ENCODE results near the gene RRAGA. TPM values are rescaled to one million over a fixed set of nuclear protein-coding genes. Genes with fewer than 3 reads are reported as not detected.
"Not testable (repeated sequence)": the region's sequence is repeated elsewhere in the genome, so short reads cannot be mapped to it uniquely, and the experiment has no call there.

Gene RRAGA
- total RNA-seq, 1 donor from 2014 or later = 90.5 TPM

DNA sequence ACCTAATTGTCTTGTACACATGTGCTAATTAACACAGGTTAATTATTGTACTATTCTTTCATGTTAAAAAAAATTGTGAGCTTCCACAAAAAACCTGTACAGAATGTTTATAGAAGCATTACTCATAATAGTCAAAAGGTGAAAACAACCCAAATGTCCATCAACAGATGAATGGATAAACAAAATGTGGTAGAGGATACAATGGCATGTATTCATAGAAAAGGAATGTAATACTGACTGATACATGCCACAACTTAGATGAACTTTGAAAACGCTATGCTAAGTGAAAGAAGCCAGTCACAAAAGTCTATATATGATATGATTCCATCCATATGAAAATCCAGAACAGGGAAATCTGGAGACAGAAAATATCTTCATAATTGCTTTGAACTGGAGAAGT, 25.6 kb downstream of the RRAGA start:
- DNase-seq (ENCODE audit: low spot score) = no peak

DNA sequence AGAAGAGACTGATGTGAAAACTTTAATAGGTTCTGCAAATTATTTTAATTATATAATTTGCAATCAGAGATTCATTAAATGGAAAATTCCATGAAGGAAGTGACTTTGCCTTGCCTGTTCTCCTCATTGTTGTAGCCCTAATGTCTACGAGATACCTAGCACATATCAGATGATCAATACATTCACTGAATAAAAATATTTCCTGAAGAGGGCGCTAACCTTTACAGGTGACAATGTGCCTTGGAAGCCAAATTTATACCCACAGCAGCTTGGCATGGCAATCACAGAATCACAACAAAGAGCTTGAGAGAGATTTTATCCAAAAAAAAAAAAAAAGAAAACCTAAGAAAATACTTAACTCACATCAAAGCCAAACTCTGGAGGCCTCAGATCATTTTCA, 36.1 kb downstream of the RRAGA start:
- no peak for DNase-seq (ENCODE audit: low spot score)

DNA sequence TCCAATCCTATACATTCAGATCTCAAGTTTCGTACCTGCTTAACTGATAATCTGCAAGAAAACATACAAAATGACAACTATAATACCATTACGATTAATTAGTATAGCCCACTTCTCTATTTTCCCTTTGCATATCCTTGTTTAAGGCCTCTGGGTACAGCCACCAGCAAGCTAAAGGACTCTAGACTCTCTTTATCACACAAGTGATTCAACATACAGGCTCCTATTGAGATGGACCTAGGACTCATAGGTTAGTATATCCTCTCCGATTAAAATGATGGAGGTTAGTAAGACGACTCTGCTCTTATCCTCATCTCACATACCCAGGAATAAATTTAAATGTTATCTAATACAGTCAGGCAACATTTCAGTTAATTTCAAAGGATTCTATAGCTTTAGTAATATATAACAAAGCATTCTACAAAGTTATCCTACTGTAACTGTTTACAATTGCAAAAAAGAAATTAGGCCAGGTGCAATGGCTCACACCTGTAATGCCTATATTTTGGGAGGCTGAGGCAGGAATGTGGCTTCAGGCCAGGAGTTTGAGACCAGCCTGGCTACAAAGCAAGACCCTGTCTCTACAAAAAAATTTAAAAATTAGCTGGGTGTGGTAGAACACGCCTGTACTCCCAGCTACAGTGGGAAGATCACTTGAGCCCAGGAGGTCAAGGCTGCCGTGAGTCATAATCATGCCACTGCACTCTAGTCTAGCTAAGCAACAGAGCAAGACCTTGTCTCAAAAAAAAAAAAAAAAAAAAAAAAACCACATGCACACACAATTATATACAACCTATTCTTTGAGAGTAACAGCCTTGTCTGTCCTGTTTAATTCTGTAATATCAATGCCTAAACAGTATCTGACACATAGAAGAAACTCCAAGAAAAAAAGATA, 38.1 kb downstream of the RRAGA start:
- DNase-seq (ENCODE audit: low spot score) = no peak

DNA sequence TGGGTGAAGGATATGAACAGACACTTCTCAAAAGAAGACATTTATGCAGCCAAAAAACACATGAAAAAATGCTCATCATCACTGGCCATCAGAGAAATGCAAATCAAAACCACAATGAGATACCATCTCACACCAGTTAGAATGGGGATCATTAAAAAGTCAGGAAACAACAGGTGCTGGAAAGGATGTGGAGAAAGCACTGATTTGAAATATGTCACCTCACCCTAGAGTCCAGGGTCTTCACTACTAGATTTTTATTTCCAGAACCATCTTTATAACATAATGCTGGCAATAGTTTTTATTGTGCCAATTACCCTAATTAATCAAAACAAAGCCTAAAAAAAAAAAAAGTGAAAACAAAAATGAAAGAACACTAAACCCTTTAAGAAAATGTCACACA, 48.2 kb downstream of the RRAGA start:
- not testable (repeated sequence) for DNase-seq (ENCODE audit: low spot score)

Other genes starting within 250 kb of the RRAGA start
- gene SAXO1, start 16.2 kb upstream of the RRAGA start, total RNA-seq = not detected
- 11.6 TPM for gene HAUS6, start 53.5 kb downstream of the RRAGA start, total RNA-seq
- gene PLIN2, start 78.1 kb downstream of the RRAGA start, total RNA-seq = 1,711 TPM
- 62.7 TPM for gene DENND4C, start 181.3 kb downstream of the RRAGA start, total RNA-seq

All from mesenteric fat pad (tissue), 1 donor.